Anterior cingulate cortex (tissue), 58 donors: ENCODE data around the gene TRERF1.

ENCODE experiments used
- DNase-seq, 58 donors: peaks; one replicate each; lab custom pipeline; 2025; lab: John Stamatoyannopoulos, UW

Gene TRERF1

DNA sequence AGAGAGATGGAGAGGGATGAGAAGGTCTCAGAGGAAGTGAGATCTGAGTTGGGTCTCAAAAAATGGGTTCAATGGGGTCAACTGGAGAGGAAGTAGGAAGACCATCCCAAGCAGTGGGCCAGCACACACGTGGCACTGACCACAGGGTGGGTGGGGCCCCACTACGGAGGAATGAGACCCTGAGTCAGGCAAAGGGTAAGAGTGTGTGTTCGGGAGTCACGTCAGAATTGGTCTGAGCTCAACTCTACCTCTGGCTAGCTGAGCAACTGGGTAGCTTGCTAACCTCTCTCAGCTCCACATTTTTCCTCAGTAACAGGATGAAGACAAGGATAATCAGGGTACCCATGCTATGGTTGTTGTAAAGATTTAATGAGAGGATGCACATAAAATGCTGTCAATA is 79.0 kb downstream of the TRERF1 start:
- no peak for DNase-seq

DNA sequence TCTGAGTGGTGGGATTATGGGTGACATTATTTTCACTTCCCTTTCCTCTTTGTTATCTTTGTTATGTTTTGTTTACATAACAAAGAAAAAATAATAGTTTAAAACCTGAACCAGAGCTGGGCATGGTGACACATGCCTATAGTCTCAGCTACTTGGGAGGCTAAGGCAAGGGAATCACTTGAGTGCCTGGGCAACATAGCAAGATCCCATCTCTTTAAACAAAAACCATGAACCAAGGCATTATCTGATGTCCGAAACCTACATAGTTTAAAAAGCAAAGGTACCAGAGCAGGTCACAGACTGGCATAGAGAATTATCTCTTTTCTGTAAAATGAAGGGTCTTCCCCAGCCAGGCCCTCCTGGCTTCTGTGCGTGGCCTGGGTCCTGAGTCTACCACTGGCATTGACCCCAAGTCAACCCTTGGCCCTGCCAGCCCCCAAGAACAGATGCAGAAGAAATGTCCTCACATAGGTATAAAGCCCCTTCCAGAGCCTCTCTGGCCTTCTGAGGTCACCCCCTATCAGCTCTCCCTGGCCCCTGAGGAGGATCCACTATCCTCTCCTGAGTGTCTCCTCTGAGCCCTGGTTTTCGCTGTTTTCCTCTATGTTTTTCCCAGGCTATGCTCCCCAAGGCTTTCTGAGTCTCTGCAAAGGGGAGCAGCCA is 81.3 kb downstream of the TRERF1 start:
- DNase-seq: no peak

DNA sequence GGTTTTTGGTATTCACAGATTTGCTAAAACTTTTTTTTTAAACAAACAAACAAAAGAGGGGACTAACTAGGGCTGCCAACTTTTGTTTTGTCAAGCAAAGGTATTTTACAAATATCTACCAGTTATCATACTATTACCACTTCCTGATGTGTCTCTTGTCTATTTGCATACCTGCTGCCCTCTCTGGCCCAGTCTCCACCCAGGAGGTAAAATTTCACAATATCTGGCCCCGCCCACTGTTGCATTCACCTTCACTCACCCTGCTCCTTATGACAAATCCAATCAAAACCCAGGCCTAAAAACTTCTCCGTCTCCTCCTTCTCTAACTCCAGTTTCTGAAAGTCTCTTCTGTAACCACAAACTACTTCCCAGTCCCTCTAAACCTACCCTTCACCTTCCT is 82.2 kb downstream of the TRERF1 start:
- no peak for DNase-seq

DNA sequence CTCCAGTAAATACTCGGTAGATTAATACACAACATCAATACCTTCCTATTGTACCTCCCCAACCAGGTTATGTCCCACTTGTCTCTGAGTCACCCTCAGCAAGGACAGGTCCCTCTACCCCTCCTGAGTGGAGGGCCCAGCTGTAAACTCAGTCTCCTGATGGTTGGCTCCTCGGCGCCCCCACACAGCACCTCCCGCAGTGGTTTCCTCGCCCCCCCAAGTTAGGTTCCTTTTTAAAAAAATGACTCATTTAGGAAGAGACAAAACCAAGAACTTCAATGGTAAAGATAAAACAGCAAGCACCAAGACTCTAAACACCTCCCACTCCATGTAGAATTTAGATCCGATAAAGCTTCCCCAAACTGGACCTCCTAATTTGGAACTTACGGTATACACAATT is 83.5 kb downstream of the TRERF1 start:
- DNase-seq: peak in 4 of 58 donors; percentile 2 to 27 (median 16)

DNA sequence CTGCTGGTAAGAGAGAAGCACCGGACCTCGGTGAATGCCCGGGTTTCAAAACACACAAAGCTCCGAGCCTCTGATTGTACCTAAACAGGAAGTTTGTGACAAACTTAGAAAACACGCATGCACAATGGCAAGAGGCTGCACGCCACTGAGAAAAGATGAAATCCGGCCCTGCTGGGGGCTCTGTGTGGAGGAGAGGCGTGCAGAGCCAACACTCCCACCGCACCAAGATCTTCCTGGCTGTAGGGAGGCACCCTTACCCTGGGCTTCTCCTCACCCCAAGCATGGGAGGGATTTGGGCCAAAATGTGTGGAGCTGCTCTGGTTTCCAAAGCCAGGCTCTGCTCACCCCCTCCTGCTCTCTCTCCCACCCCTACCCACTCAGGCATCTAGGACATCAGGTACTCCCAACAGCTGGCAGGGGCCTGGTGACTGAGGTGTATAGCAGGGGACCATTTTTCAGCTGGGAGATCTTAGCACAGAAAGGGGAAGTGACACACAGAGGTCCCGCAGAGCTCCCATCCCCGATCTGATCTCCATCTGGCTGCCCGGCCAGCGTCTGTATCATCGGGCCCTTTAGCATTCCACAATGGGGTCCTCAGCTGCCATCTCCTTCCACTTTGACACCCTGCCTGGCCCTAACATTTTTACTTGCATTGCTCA is 84.2 kb downstream of the TRERF1 start:
- DNase-seq: peak in 2 of 58 donors; percentile 12

DNA sequence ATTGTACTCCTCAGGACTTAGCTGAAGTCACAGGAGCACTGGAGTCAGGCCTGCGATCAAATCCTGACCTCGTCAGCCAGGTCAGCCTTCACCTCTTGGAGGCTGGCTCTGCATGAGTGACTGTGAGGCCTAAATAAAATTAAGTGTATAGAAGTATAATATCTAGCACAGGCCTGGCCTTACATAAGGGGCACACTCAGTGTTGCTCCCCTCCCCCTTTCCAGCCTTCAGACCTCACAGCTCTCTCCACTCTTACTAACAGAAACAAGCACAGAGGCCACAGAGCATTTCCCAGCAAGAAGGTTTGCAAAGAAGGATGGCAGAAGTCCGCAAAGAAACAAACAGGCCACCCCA is 84.8 kb downstream of the TRERF1 start:
- peak in 1 of 58 donors; percentile 49 for DNase-seq

DNA sequence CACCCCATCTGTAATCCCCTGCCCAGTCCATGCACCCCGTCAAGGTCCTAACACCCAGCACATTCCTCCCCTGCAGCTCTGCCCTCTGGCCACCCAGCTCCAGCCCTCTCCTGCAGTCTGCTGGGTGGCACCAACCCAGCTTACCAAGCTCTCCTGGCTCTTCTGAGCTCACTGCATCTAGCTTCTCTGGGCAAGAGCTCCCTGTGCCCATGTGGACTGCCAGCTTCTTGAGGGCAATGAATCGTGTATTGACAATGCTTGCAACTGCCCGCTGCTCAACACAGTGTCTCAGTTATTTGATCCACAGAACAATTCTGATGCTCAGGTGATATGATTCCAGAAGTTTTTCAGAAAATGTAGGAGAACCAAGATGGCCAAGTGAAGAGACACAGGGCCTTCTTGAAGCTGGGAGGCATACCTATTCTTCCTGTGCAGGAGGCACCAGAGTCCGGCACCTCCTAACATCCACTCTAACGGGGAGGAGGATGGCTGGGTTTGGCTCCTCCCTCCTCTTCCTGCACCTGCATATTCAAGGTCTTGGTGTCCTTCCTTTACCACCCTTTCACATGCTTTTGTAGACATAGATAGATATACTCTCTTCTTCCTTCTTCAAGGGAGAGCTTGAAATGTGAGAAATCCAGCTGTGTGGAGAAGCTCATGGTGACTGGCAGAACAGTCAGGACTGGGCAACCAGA is 85.6 kb downstream of the TRERF1 start:
- no peak for DNase-seq

DNA sequence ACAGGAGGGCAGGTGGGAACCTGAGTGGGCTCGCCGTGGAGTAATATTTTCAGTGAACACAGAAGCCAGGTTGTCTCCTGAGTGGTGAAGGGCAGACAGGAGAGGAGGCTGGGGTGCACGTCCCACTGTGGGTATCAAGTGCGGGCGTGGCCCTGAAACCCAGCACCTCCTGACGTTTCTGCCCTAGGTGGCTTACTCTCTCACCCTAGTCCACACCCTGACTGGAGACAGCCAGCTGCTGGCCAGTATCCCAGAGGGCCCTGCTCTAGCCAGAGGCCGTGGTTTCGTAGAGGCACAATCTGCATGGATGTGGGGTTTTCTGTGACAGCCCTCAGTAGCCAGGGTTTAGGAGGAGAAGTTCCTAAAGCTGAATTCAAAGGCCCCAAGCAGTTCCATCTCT is 86.7 kb downstream of the TRERF1 start:
- DNase-seq: no peak

DNA sequence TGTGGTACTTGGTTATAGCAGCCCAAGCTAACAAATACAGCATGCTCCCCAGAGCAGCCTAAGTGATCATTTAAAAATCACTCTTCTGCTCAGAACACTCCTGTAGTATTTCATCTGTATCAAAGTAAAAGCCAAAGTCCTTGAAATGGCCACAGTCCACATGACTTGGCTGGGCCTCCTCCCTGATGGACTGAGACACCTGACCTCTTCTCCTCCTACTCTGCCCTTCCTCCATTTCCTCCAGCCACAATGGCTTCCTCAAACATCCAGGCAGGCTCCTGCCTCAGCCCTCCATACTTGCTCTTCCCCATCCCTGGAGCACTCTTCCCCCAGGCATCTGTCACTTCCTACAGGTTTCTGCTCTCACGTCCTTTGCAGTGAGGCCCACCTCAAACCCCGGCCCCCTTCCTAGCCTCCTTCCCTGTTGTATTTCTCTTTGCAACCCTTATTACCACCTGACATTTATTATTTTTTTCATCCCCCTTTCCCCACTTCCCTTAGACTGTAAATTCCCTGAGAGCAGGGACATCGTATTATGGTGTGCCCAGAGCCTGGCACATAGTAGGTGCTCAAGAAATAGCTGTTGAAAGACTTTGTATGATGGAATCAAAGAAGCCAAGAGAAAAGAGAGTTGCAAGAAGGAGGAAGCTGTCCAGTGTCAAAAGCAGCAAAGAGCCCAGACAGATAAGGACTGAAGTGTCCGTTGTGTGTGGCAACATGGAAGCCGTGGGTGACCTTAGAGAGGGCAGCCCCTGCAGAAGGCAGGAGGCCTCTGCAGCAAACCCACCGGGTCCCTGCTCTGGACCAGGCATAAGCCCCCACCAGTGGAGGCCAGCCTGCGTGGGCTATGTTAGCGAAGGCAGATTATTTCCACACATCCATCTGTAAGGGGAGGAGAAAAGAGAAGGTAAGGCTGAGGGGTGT is 87.5 kb downstream of the TRERF1 start:
- DNase-seq: no peak

DNA sequence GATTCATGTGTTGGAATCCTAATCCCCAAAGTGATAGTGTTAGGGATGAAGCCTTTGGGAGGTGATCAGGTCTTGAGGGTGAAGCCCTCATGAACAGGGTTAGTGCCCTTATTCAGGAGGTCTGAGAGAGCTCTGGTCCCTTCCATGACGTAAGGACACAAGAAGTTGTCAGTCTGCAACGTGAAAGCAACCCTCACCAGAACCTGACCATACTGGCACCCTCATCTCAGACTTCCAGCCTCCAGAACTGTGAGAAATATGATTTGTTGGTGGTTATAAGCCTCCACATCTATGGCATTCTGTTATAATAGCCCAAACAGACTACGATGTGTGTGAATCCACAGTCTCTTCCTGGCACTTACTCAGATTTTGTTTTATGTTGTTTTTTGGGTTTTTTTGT is 90.7 kb downstream of the TRERF1 start:
- no peak for DNase-seq

DNA sequence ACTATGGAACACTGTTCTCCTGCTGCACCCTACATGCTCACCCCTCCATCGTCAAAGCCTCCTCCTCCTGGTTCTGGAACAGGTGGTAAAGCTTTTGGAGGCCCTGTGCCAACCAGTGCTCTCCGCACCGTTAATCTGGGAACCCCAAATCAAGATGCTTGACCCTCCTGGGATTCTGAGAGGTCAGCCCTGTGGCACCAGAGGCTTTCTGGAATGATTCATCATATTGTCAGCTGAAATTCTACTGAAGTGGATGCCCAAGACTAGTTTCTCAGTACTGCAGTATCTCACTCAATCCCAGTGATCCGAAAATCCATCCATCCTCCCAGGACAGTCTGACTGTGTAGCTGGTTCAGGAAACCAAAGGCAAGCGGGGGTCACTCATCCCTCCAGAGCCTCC is 92.7 kb downstream of the TRERF1 start:
- DNase-seq: no peak

DNA sequence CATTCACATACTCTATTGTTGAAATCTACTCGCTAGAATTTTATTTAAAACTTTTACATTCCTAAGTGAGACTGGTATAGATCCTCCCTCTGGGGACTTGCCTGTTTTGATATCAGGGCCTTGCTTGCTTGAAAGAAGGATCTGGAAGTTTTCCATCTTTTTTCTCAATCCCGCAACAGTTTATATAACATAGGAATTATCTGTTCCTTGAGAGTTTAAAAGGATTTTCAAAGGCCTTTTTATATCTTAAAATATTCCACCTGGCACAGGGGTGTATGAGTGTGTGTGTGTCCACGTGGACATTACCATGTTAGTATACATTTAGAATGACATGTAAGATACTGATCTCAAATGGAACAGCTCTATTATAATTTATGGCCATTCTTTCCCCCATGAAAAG is 96.3 kb downstream of the TRERF1 start:
- DNase-seq: no peak

DNA sequence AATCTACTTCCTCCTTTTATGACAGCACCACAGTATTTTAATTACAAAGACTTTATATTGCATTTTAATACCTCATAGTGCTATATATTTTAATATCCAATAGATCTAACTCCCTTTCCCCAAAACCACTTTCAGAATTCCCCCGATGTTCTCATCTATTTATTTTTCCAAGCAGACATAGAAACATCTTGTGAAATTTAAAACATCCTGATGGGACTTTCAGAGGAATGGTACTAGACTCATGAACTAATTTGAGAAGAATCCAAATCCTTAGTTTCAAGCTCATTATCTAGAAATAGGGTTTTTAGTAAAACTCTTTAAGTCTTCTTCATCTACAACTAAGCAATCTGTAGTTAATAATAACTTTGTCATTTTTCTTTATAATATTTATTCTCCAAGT is 97.0 kb downstream of the TRERF1 start:
- DNase-seq: no peak

DNA sequence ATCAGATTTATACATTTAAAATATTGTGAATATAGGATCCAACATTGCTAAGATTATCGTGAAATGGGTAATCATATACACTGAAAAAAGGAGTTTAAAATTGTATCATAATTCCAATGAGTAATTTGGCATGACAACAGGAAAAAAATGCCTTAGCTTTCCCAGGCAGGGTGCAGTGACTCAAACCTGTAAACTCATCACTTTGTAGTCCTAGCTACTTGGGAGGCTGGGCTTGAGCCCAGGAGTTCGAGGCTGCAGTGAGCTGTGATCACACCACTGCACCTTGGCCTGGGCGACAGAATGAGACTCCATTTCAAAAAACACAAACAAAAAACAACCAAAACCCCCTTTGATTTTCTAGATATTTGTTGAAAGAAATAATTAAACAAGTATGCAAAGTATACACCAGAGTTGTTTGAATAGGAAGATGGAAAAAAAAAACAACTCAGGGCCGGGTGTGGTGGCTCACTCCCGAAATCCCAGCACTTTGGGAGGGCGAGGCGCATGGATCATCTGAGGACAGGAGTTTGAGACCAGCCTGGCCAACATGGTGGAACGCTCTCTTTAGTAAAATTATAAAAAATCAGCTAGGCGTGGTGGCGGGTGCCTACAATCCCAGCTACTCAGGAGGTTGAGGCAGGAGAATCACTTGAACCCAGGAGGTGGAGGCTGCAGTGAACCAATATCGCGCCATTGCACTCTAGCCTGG is 98.7 kb downstream of the TRERF1 start:
- DNase-seq: no peak

DNA sequence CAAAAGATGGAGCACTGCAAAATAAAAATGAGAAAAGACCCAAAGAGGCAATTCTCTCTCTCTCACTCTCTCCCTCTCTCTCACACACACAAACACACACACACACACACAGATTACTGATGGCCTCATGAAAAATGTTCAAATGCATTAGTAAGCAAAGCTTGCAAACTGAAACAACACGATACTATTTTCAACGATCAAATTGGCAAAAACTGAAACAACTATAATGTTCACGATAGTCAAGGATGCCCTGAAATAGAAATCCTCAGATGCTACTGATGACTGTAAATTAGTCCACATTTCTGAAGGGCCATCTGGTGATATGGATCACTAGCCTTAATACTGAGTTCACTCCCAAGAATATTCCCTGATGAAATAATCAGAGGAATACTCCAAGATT is 100.8 kb downstream of the TRERF1 start:
- no peak for DNase-seq

DNA sequence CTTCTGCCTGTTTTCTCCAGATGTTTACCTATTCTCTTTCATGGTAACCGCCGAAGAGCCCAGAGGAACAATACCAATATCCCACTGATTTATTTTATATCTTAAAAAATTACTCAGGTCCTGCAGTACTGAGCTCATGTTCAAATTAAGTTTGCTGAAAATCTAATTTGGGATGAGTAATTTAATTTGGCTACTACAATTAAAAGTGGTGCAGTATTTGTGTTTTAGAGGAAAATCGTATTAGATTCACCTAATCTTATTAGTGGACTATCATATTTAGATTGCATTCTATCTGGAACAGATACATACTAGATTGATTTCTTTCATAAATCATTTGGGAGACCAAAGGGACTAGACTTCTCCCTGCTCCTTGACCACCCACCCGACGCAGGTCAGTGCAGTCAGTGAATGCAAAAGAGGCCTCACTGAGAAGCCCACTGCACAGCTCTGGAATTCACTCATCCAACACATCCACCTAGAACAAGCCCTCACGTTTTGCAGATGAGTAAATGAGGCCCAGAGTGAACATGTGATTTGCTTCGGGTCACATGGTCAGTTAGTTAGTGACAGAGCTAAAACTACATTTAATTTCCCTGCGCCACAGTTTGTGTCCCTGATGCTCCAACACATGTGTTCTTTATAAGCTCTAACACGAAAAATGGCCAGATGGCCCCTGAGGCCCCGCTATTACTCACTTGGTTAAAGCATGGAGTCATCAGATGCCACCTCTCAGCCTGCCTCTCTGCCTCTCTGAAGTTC is 101.8 kb downstream of the TRERF1 start:
- DNase-seq: no peak

DNA sequence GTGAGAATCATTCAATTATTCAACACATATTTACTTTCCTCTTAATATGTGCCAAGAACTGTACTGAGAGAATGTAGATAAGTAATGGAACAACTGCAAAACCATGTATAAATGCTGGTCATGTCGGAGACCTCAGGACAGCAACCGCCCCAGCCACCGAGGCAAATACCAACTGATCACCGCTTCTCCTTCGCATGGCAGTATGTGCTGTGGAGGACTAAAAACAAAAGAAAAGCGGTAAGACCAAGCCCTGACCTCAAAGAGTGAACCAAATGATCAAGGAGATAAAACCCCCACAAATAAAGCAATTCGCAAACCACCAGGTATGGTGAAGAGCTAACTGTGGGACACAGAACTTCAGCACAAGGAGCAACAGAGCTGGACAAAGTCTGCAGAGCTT is 104.3 kb downstream of the TRERF1 start:
- no peak for DNase-seq

DNA sequence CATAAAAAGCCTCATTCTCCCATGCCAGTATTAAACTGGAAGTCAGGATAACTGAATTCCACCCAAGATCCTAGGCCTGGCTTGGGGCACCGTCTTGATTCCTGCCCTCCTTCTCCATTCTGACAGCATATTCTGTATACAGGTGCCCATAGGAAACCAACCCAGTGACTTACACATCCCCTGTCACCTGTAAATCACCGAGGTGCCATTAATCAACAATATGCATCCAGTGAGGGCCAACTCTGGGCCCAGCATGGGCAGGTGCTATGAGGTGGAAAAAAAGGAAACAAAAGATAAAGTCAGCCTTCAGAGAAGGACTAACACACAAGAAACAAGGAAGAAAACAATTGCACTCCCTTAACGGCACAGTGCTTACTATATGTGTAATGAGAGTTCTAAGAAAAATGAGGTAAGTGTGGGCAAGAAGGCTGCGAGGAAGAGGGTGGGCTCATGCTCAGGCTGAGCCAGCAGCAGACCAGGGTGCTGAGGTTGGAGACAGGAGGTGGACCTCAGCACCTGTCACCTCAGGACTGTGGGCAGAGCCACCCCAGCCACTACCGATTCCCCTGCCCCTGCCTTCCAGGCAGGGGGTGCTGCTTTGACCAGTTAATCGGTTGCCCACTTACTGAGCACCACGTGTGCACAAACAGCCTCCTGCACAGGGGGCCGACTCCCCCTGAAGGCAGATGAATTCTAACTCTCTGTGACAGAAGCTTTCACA is 105.9 kb downstream of the TRERF1 start:
- no peak for DNase-seq

DNA sequence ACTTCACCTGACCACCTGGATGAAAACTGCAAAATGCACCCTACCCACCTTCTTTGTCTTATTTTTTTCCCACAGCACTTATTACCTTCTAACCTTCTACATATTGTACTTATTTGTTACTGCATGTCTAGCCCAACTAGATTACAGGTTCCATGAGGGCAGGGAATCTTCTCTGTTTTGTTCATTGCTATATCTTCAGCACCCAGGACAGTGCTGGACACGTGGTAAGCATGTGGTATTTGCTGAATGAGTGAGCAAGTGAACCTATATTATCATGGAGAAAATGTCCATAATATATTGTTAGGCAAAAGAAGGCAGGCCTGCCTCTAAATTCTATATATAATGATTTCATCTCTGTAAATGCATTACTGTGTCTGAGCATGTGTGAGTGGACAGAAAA is 107.0 kb downstream of the TRERF1 start:
- no peak for DNase-seq
